ENCODE data around the gene CACNA1C. TPM values are rescaled to one million over a fixed set of nuclear protein-coding genes. Genes with fewer than 3 reads are reported as not detected.

Gene CACNA1C
- total and polyA plus RNA-seq, 2 of the 4 experiments (the other 2 are of a cell fraction) = 1.6 to 2.6 TPM

DNA sequence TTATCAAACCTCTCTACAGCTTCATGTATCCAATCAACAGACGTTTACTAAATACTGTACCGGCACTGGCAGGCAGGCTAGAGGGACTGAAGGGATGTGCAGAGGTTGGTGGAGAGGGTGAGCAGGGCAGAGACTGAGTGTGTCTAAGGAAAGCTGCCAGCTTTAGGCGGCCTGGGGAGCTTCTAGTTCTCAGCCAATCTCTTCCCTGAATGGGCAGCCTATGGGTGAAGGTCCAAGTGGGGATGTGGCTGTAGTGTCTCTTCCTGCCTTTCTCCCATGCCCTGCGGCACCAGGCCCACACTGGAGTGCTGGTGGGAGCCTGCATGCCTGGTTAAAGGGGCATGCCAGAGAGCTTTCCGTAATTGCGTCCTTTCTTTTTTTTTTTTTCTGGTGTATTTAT, 239.8 kb downstream of the CACNA1C start:
- Histone ChIP-seq H4K20me1 (ENCODE audit: insufficient read depth, low read length) (no peaks in the 10 kb centered on the region), H2BK5ac (ENCODE audit: low read depth, low read length, poor library complexity, severe bottlenecking) (no peak overlapping the region), H3K36me3 (ENCODE audit: control insufficient read depth, insufficient read depth, low read length) (no peaks in the 10 kb centered on the region), H3K23ac (ENCODE audit: low read depth, low read length) (no peak overlapping the region), H4K5ac (ENCODE audit: low read depth, low read length) (no peak overlapping the region), H3K14ac (replicated peaks; ENCODE audit: low read depth, low read length) (no peak overlapping the region), H2AK9ac (replicated peaks; ENCODE audit: low read depth, low read length, poor library complexity) (no peak overlapping the region), H2AFZ (replicated peaks; ENCODE audit: low read length, poor library complexity) (no peak overlapping the region), H3K4me2 (ENCODE audit: low read depth, low read length) (no peak overlapping the region), H2BK20ac (ENCODE audit: low read depth, low read length) (peak overlapping the region; percentile 11; the same call in 1 of the 2 replicates), H2BK120ac (ENCODE audit: low read depth, low read length) (no peak overlapping the region), H4K8ac (ENCODE audit: low read depth in 2 of 2, low read length in 2 of 2) (no peak overlapping the region), H3K27me3 (ENCODE audit: control insufficient read depth, insufficient read depth, low read length) (no peaks in the 10 kb centered on the region), H3K9me1 (ENCODE audit: insufficient read depth, low read length) (peaks cover 24% of the 10 kb centered on the region), H2BK15ac (ENCODE audit: low read depth, low read length) (no peak overlapping the region), H3K9me3 (ENCODE audit: control insufficient read depth, insufficient read depth, low read length) (no peaks in the 10 kb centered on the region), H2AK5ac (ENCODE audit: low read depth, low read length) (peak overlapping the region; percentile 28; the same call in 1 of the 2 replicates), H3K4ac (ENCODE audit: low read depth, low read length) (no peak overlapping the region), H3K56ac (ENCODE audit: extremely low read depth, insufficient read depth, low read length) (no peak overlapping the region), H3K27ac (ENCODE audit: insufficient read depth, low read length) (no peak overlapping the region), H3K79me1 (ENCODE audit: low read depth in 1 of 2, low read length in 2 of 2) (peaks cover 0 to 14% of the 10 kb centered on the region in 2 experiments; a peak in 1 of 4 replicates), H4K91ac (ENCODE audit: insufficient read depth, low read depth, low read length) (no peak overlapping the region), H3K18ac (ENCODE audit: low read depth, low read length) (no peak overlapping the region; the same call in 1 of the 2 replicates), H3K4me1 (ENCODE audit: control insufficient read depth, insufficient read depth, low read length) (peaks cover 29% of the 10 kb centered on the region), H3K9ac (ENCODE audit: low read depth, low read length) (no peak overlapping the region), H3K4me3 (ENCODE audit: insufficient read depth, low read depth, low read length) (no peak overlapping the region)
- POLR2A ChIA-PET (ENCODE audit: unreplicated experiment) = no interaction called here
- no TSS peak for BruUV-seq (replicated peaks)
- TF ChIP-seq CHD1 (IDR thresholded peaks at IDR 0.05; ENCODE audit: low read depth, low read length) = no peak
- no peak for TF ChIP-seq FOS (IDR thresholded peaks at IDR 0.05; ENCODE audit: low read depth, low read length)
- TF ChIP-seq, protein P1, sequence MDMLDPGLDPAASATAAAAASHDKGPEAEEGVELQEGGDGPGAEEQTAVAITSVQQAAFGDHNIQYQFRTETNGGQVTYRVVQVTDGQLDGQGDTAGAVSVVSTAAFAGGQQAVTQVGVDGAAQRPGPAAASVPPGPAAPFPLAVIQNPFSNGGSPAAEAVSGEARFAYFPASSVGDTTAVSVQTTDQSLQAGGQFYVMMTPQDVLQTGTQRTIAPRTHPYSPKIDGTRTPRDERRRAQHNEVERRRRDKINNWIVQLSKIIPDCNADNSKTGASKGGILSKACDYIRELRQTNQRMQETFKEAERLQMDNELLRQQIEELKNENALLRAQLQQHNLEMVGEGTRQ (IDR thresholded peaks at IDR 0.05; ENCODE audit: low read depth, low read length) = no peak
- no peak for TF ChIP-seq BHLHE40 (IDR thresholded peaks at IDR 0.05; ENCODE audit: low read depth, low read length)
- TF ChIP-seq, protein P2, sequence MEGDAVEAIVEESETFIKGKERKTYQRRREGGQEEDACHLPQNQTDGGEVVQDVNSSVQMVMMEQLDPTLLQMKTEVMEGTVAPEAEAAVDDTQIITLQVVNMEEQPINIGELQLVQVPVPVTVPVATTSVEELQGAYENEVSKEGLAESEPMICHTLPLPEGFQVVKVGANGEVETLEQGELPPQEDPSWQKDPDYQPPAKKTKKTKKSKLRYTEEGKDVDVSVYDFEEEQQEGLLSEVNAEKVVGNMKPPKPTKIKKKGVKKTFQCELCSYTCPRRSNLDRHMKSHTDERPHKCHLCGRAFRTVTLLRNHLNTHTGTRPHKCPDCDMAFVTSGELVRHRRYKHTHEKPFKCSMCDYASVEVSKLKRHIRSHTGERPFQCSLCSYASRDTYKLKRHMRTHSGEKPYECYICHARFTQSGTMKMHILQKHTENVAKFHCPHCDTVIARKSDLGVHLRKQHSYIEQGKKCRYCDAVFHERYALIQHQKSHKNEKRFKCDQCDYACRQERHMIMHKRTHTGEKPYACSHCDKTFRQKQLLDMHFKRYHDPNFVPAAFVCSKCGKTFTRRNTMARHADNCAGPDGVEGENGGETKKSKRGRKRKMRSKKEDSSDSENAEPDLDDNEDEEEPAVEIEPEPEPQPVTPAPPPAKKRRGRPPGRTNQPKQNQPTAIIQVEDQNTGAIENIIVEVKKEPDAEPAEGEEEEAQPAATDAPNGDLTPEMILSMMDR (conservative IDR thresholded peaks at IDR 0.05; ENCODE audit: low read depth, low read length) = no peak
- TF ChIP-seq RFX5 (IDR thresholded peaks at IDR 0.05; ENCODE audit: low read depth, low read length) = no peak
- no peak for TF ChIP-seq NFE2L2 (IDR thresholded peaks at IDR 0.05; ENCODE audit: low read depth, low read length)
- no peak for TF ChIP-seq RCOR1 (IDR thresholded peaks at IDR 0.05; ENCODE audit: insufficient replicate concordance, low read length)
- no peak for TF ChIP-seq MAZ (IDR thresholded peaks at IDR 0.05; ENCODE audit: borderline replicate concordance, low read depth, low read length)
- TF ChIP-seq MXI1 (IDR thresholded peaks at IDR 0.05; ENCODE audit: borderline replicate concordance, low read depth, low read length) = no peak
- TF ChIP-seq RAD21 (IDR thresholded peaks at IDR 0.05; ENCODE audit: low read length) = no peak
- CTCF ChIA-PET = interaction anchor here (0.6 kb wide), 1 partner anchor 93 kb away, joined by 3 read pairs; no protein-coding TSS in a partner anchor
- in situ Hi-C loops (cut with MboI; ENCODE audit: low sequenced_read_pairs) = loop anchor here (25.0 kb wide), 2 partner anchors 480 to 630 kb away; partner anchors contain the start of gene LRTM2
- ATAC-seq (ENCODE audit: low read depth) = no peak
- intact Hi-C loops (cut with micrococcal nuclease) = no loop called here
- dilution Hi-C loops (cut with HindIII; ENCODE audit: low sequenced_read_pairs, unreplicated experiment) = no loop called here
- no peak for DNase-seq
- WGBS, 2 experiments (ENCODE audit: extremely low coverage in 2 of 2, insufficient read length in 1 of 2) = no CpG with 5 or more reads among the region's 6 CpGs

Data from IMR-90 (cell line).